Measurements from ENCODE around the gene TLR1.

DNA sequence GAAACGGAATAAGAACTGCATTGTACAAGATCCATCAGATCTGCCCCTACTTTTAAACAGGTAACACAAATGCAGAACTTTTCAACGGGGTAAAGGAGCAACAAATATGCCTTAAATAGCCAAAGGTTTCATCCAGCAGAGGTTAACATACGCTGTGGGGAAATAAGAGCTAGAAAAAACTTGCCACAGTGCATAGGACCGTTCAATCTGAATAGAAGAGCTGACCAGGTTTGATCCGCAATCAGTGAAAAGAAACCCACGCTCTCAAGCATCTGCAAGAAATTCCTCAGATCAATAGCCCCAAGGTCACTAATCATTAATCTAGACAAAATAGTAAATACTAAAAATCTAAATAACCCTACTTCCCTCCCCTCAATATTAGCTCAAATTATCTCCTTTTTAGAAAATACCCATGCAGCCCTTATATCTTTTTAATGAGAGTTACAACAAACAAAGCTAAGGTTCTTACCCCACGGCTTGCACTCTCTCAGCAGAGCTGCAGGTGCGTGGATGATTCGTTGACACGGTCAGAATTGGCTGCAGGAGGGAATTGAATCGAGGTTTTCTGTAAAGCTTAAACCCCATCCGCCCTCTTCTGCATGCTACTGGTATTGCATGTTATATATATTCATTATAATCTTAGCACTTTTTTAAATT, 22.0 kb downstream of the TLR1 start, which contains the start of gene TLR10:
- TF ChIP-seq POLR2A (IDR thresholded peaks at IDR 0.05; ENCODE audit: low read depth) (no peak), CTCF (IDR thresholded peaks at IDR 0.05) (peak; percentile 70 to 73 (median 72)), EP300 (IDR thresholded peaks at IDR 0.05) (no peak), POLR2AphosphoS5 (IDR thresholded peaks at IDR 0.05) (no peak)
